ENCODE results near the gene LDLRAD3. TPM values are rescaled to one million over a fixed set of nuclear protein-coding genes. Genes with fewer than 3 reads are reported as not detected.

The LDLRAD3 gene
- total RNA-seq, 2 experiments from 2014 or later, result not detected

- Mint-ChIP-seq H3K27ac (no peak overlapping the region), H3K4me3 (no peak overlapping the region), H3K9me3 (ENCODE audit: low read depth) (no peaks in the 10 kb centered on the region), H3K27me3 (no peaks in the 10 kb centered on the region), H3K4me1 (no peaks in the 10 kb centered on the region), H3K36me3 (no peaks in the 10 kb centered on the region)
- DNase-seq (no peak), ATAC-seq (no peak)
- CTCF ChIA-PET, result no interaction called here
Measured at GRCh38 chr11:36142439-36142838, 198.6 kb downstream of the LDLRAD3 start.

GRCh38 chr11:36142879-36143278 is 199.0 kb downstream of the LDLRAD3 start:
- no peaks in the 10 kb centered on the region for H3K36me3 Mint-ChIP-seq
- CTCF ChIA-PET, result no interaction called here
- ATAC-seq (no peak), DNase-seq (no peak)
- H3K9me3 Mint-ChIP-seq (ENCODE audit: low read depth), result no peaks in the 10 kb centered on the region
- H3K4me3 Mint-ChIP-seq, result no peak overlapping the region
- no peak overlapping the region for H3K27ac Mint-ChIP-seq
- no peaks in the 10 kb centered on the region for H3K4me1 Mint-ChIP-seq
- no peaks in the 10 kb centered on the region for H3K27me3 Mint-ChIP-seq

- no peak overlapping the region for H3K27ac Mint-ChIP-seq
- DNase-seq (no peak), ATAC-seq (no peak)
- CTCF ChIA-PET, result no interaction called here
- H3K4me3 Mint-ChIP-seq, result no peak overlapping the region
- H3K27me3 Mint-ChIP-seq, result no peaks in the 10 kb centered on the region
- no peaks in the 10 kb centered on the region for H3K36me3 Mint-ChIP-seq
- no peaks in the 10 kb centered on the region for H3K9me3 Mint-ChIP-seq (ENCODE audit: low read depth)
- peaks cover 13% of the 10 kb centered on the region for H3K4me1 Mint-ChIP-seq
Measured at GRCh38 chr11:36146437-36146836, 202.6 kb downstream of the LDLRAD3 start.

- no peaks in the 10 kb centered on the region for H3K36me3 Mint-ChIP-seq
- peaks cover 13% of the 10 kb centered on the region for H3K4me1 Mint-ChIP-seq
- DNase-seq (no peak), ATAC-seq (no peak)
- H3K9me3 Mint-ChIP-seq (ENCODE audit: low read depth), result no peaks in the 10 kb centered on the region
- H3K27ac Mint-ChIP-seq, result no peak overlapping the region
- CTCF ChIA-PET, result no interaction called here
- H3K27me3 Mint-ChIP-seq, result peaks cover 3% of the 10 kb centered on the region
- no peak overlapping the region for H3K4me3 Mint-ChIP-seq
Measured at GRCh38 chr11:36147491-36147890, 203.6 kb downstream of the LDLRAD3 start.

- no peak for ATAC-seq
- CTCF ChIA-PET, result no interaction called here
- H3K9me3 Mint-ChIP-seq (ENCODE audit: low read depth), result no peaks in the 10 kb centered on the region
- no peak overlapping the region for H3K4me3 Mint-ChIP-seq
- peaks cover 4% of the 10 kb centered on the region for H3K27me3 Mint-ChIP-seq
- no peaks in the 10 kb centered on the region for H3K36me3 Mint-ChIP-seq
- DNase-seq, result no peak
- peaks cover 13% of the 10 kb centered on the region for H3K4me1 Mint-ChIP-seq
- H3K27ac Mint-ChIP-seq, result no peak overlapping the region
Measured at GRCh38 chr11:36148701-36149100, 204.8 kb downstream of the LDLRAD3 start.

- Mint-ChIP-seq H3K27me3 (peaks cover 4% of the 10 kb centered on the region), H3K4me3 (no peak overlapping the region), H3K36me3 (no peaks in the 10 kb centered on the region), H3K4me1 (peaks cover 13% of the 10 kb centered on the region), H3K9me3 (ENCODE audit: low read depth) (no peaks in the 10 kb centered on the region), H3K27ac (no peak overlapping the region)
- ATAC-seq, result peak; percentile 80
- peak; percentile 43 for DNase-seq
- CTCF ChIA-PET, result no interaction called here
Measured at GRCh38 chr11:36149538-36150242, 205.8 kb downstream of the LDLRAD3 start.

- Mint-ChIP-seq H3K4me1 (peaks cover 13% of the 10 kb centered on the region), H3K27me3 (peaks cover 6% of the 10 kb centered on the region), H3K27ac (no peak overlapping the region), H3K4me3 (no peak overlapping the region), H3K36me3 (no peaks in the 10 kb centered on the region), H3K9me3 (ENCODE audit: low read depth) (no peaks in the 10 kb centered on the region)
- ATAC-seq (no peak), DNase-seq (no peak)
- CTCF ChIA-PET, result no interaction called here
Measured at GRCh38 chr11:36150986-36151385, 207.1 kb downstream of the LDLRAD3 start.

GRCh38 chr11:36151933-36152580 is 208.2 kb downstream of the LDLRAD3 start:
- no peaks in the 10 kb centered on the region for H3K36me3 Mint-ChIP-seq
- H3K9me3 Mint-ChIP-seq (ENCODE audit: low read depth), result no peaks in the 10 kb centered on the region
- H3K4me1 Mint-ChIP-seq, result peaks cover 13% of the 10 kb centered on the region
- CTCF ChIA-PET, result no interaction called here
- no peak for ATAC-seq
- no peak overlapping the region for H3K4me3 Mint-ChIP-seq
- no peak for DNase-seq
- no peak overlapping the region for H3K27ac Mint-ChIP-seq
- H3K27me3 Mint-ChIP-seq, result peaks cover 6% of the 10 kb centered on the region

- CTCF ChIA-PET, result no interaction called here
- H3K27me3 Mint-ChIP-seq, result peaks cover 6% of the 10 kb centered on the region
- DNase-seq, result no peak
Measured at GRCh38 chr11:36153551-36153950, 209.7 kb downstream of the LDLRAD3 start.

GRCh38 chr11:36155124-36155561 is 211.3 kb downstream of the LDLRAD3 start:
- Mint-ChIP-seq H3K9me3 (ENCODE audit: low read depth) (no peaks in the 10 kb centered on the region), H3K36me3 (no peaks in the 10 kb centered on the region), H3K27ac (no peak overlapping the region), H3K4me3 (no peak overlapping the region), H3K27me3 (peaks cover 6% of the 10 kb centered on the region), H3K4me1 (no peaks in the 10 kb centered on the region)
- ATAC-seq (no peak), DNase-seq (no peak)
- CTCF ChIA-PET, result no interaction called here

More at GRCh38 chr11:36153551-36153950, 209.7 kb downstream of the LDLRAD3 start:
- Mint-ChIP-seq H3K36me3 (no peaks in the 10 kb centered on the region), H3K4me1 (peaks cover 13% of the 10 kb centered on the region), H3K27ac (no peak overlapping the region), H3K9me3 (ENCODE audit: low read depth) (no peaks in the 10 kb centered on the region), H3K4me3 (no peak overlapping the region)
- ATAC-seq, result no peak

GRCh38 chr11:36155770-36156160 is 211.9 kb downstream of the LDLRAD3 start:
- Mint-ChIP-seq H3K27ac (no peak overlapping the region), H3K9me3 (ENCODE audit: low read depth) (no peaks in the 10 kb centered on the region), H3K4me1 (no peaks in the 10 kb centered on the region), H3K36me3 (no peaks in the 10 kb centered on the region), H3K27me3 (peaks cover 6% of the 10 kb centered on the region), H3K4me3 (no peak overlapping the region)
- ATAC-seq (no peak), DNase-seq (no peak)
- CTCF ChIA-PET, result no interaction called here

- no peaks in the 10 kb centered on the region for H3K9me3 Mint-ChIP-seq (ENCODE audit: low read depth)
- H3K27ac Mint-ChIP-seq, result no peak overlapping the region
- DNase-seq (no peak), ATAC-seq (no peak)
- H3K27me3 Mint-ChIP-seq, result peaks cover 6% of the 10 kb centered on the region
- H3K4me1 Mint-ChIP-seq, result no peaks in the 10 kb centered on the region
- CTCF ChIA-PET, result no interaction called here
- no peak overlapping the region for H3K4me3 Mint-ChIP-seq
- no peaks in the 10 kb centered on the region for H3K36me3 Mint-ChIP-seq
Measured at GRCh38 chr11:36156161-36156816, 212.4 kb downstream of the LDLRAD3 start.

- DNase-seq, result no peak
- CTCF ChIA-PET, result no interaction called here
- no peak for ATAC-seq
Measured at GRCh38 chr11:36156817-36157519, 213.1 kb downstream of the LDLRAD3 start.

More at GRCh38 chr11:36156817-36157519, 213.1 kb downstream of the LDLRAD3 start:
- Mint-ChIP-seq H3K27ac (no peak overlapping the region), H3K4me3 (no peak overlapping the region), H3K4me1 (no peaks in the 10 kb centered on the region), H3K36me3 (no peaks in the 10 kb centered on the region), H3K27me3 (peaks cover 6% of the 10 kb centered on the region), H3K9me3 (ENCODE audit: low read depth) (no peaks in the 10 kb centered on the region)

Measured in activated CD8-positive, alpha-beta memory T cell treated with anti-CD3 and anti-CD28 coated beads, Interleukin-2, amount 10 ng/mL, durations not matched to agents 7 days and 5 days (primary cell).